Measurements from ENCODE around the gene VEGFD. TPM values are rescaled to one million over a fixed set of nuclear protein-coding genes. Genes with fewer than 3 reads are reported as not detected.
A peak's percentile ranks its signal among the peaks of the same experiment; 100 is the strongest.

VEGFD gene
- total RNA-seq, 1 donor from 2014 or later = not detected

DNA sequence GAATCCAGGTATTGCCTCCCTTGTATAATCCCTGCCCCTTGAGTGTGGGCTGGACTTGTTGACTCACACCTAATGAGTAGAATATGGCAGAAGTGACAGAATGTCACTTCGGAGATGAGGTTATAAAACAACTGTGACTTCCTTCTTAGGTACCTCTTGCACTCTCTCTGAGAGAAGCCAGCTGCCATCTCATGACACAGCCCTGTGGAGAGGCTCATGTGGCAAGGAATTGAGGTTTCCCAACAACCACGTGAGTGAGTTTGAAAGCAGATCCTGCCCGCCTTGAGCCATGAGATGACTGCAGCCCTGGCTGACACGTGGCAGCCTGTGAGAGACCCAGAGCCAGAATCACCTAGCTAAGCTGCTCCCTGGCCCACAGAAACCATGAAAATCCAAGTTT lies 82.3 kb downstream of the VEGFD start:
- Histone ChIP-seq H3K4me3 (ENCODE audit: low read depth, low read length) (no peak overlapping the region), H3K27me3 (ENCODE audit: control insufficient read depth, insufficient read depth, low read length) (no peaks in the 10 kb centered on the region), H3K36me3 (ENCODE audit: control insufficient read depth, insufficient read depth, low read length) (no peaks in the 10 kb centered on the region)
- no peak for DNase-seq (ENCODE audit: low read depth)
- TF ChIP-seq CTCF (IDR thresholded peaks at IDR 0.05; ENCODE audit: insufficient read depth, low read length, poor library complexity, severe bottlenecking) = no peak

- H3K36me3 ChIP-seq (ENCODE audit: control insufficient read depth, insufficient read depth, low read length) = no peaks in the 10 kb centered on the region
- no peak overlapping the region for H3K4me3 ChIP-seq (ENCODE audit: low read depth, low read length)
- no peaks in the 10 kb centered on the region for H3K27me3 ChIP-seq (ENCODE audit: control insufficient read depth, insufficient read depth, low read length)
- peak; percentile 31 for TF ChIP-seq CTCF (IDR thresholded peaks at IDR 0.05; ENCODE audit: insufficient read depth, low read length, poor library complexity, severe bottlenecking)
- no peak for DNase-seq (ENCODE audit: low read depth)
These were observed 84.0 kb downstream of the VEGFD start for GRCh38 chrX:15299941-15300851.

DNA sequence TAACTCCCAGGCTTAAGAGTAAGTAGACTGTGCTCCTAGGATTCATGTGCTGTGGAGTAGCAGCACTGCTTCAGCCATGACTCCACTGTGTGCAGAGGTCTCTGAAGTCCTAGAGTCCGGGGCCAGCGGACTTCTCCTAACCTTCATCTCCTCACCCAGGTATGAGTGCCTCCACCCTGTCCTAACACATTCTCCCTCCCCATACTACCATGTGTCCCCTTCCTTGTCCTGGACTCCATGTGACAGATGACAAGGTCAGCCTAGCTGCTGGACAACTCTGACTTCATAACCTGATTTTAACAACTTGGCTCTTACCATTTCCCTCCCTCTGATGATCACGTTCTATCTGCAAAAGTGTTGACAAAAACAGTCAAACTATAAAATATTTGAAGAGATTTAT lies 85.4 kb downstream of the VEGFD start:
- H3K36me3 ChIP-seq (ENCODE audit: control insufficient read depth, insufficient read depth, low read length) = no peaks in the 10 kb centered on the region
- H3K4me3 ChIP-seq (ENCODE audit: low read depth, low read length) = no peak overlapping the region
- no peak for TF ChIP-seq CTCF (IDR thresholded peaks at IDR 0.05; ENCODE audit: insufficient read depth, low read length, poor library complexity, severe bottlenecking)
- no peak for DNase-seq (ENCODE audit: low read depth)
- no peaks in the 10 kb centered on the region for H3K27me3 ChIP-seq (ENCODE audit: control insufficient read depth, insufficient read depth, low read length)

GRCh38 chrX:15298201-15298600 lies 86.0 kb downstream of the VEGFD start:
- TF ChIP-seq CTCF (IDR thresholded peaks at IDR 0.05; ENCODE audit: insufficient read depth, low read length, poor library complexity, severe bottlenecking) = no peak
- Histone ChIP-seq H3K27me3 (ENCODE audit: control insufficient read depth, insufficient read depth, low read length) (no peaks in the 10 kb centered on the region), H3K36me3 (ENCODE audit: control insufficient read depth, insufficient read depth, low read length) (no peaks in the 10 kb centered on the region), H3K4me3 (ENCODE audit: low read depth, low read length) (no peak overlapping the region)
- no peak for DNase-seq (ENCODE audit: low read depth)

Other genes starting within 250 kb of the VEGFD start
- 0.25 and 3.6 TPM in 2 replicates for gene ASB9, start 114.3 kb downstream of the VEGFD start, total RNA-seq
- gene ASB11, start 68.8 kb downstream of the VEGFD start, total RNA-seq = not detected in 2 replicates
- 15.5 and 18.6 TPM in 2 replicates for gene PIGA, start 48.9 kb downstream of the VEGFD start, total RNA-seq
- gene PIR, start 108.9 kb upstream of the VEGFD start, total RNA-seq = 1.4 and 4.9 TPM in 2 replicates
- not detected in 2 replicates for gene BMX, start 116.4 kb upstream of the VEGFD start, total RNA-seq
- gene ACE2, start 216.5 kb upstream of the VEGFD start, total RNA-seq = 0.14 TPM in 1 of 2 replicates, not detected in the other